GM21825 (cell line): ENCODE data around the gene HLA-DQA2.
"Not testable (repeated sequence)": the region's sequence is repeated elsewhere in the genome, so short reads cannot be mapped to it uniquely, and the experiment has no call there.

Experiments
- ATAC-seq: cut with Tn5 transposase; IDR thresholded peaks from one replicate; pipeline ENCODE4 v1.9.1; 2021; ENCODE audit warnings: mild to moderate bottlenecking, moderate library complexity; ENCODE audit not compliant: unreplicated experiment

The HLA-DQA2 gene

DNA sequence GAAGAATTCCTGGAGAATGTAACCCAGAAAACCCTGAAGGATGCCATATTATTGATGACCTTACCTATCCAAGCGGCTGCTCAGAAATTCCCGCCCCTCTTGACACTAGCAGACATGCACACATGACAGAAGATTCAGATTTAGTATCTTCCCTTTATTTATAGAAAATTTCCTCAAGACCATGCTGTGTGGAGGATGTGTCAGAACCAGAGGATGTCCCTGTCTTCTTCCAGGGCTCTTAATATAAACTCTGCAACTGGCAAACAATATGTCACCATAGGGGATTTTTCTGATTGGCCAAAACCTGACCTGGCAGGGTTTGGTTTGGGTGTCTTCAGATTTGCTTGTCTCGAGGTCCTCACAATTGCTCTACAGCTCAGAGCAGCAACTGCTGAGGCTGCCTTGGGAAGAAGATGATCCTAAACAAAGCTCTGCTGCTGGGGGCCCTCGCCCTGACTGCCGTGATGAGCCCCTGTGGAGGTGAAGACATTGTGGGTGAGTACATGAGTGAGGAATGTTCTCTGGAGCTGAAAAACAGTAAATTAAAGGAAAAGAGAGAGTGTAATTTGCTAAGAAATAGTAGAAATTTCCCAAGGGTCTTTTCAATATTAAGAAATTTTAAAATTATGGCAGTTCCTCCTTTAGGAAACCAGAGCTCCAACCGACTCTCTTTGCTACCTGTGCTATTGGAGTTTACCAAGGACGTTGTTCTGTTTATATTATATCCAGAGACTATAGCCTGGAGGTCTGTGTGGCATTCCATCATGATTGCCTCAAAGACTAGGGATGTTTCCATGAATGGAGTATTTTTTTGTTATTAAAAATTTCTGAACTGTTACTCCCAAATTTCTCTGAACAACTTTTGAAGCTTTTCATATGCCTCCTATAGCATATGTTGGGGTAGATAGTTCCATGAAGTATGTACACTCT lies at the start of gene HLA-DQA2:
Gene HLA-DQA2 (plus strand): TSS at position 361 of the 930 bp plus-strand sequence. CDS start 53 bp downstream, at position 414.
- no peak for ATAC-seq

DNA sequence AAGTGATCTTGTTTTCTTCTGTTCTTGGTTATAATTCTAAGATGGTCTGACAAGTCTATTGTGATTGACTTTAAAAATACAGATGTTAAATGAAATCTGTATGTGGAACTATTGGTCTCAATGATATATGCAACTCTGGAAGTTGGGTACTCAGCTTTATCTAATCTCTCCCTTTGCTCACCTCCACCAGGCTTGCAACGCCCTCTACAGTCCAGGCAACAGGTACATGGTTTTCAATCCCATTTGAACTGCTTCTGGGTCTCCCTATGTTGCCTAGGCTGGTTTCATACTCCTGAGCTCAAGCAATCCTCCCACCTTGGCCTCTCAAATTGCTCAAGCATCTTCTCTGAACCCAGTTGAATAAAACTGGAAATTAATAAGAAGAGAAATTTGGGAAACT lies 49.2 kb upstream of the HLA-DQA2 start:
- ATAC-seq, result no peak

DNA sequence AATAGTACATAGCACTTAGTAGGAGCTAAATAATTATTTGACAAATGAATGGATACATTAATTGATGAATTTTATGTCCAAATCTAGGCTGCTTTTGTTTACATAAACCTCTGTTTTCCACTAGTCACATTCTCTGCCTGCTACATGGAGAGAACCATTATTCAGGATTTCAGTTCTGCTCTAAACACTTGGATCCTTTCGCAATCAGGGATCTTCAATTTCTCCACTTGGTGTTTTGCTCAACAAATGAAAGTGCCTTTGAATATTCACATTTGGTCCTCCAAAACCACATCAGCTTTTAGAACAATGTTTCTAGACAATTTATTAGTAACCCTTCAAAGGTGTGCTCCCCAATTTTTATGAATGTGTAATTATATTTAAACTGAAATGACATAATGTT lies 44.2 kb upstream of the HLA-DQA2 start:
- ATAC-seq, result no peak

DNA sequence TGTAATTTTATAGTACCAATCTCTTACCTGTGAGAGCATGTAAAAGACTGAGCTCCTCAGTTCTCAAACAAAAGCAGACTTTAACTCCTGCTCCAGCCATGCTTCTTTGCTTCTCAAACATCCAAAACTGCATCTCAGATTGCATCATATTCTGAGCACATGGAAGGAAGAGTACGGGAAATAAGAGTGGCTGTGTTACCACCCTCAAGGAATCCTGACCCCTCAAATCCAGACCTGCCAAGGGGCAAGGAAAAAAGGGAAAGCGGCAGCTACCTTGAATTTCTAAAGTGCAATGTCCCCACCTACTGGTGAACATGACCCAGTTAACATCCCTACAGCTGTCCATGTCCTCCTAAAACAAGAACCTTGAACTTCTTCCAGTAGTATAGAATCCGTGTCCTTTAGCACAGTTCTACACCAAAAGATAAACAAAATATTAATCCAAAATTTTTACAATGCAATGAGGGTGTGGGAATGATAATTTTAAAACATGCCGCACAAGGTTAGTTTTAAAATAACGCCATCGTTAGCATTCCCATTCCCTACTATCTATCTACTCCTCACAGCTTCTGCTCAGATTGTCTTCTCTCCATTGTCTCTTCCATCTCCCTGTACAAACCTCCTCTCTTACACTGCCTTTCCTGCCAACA lies 40.7 kb upstream of the HLA-DQA2 start:
- no peak for ATAC-seq

DNA sequence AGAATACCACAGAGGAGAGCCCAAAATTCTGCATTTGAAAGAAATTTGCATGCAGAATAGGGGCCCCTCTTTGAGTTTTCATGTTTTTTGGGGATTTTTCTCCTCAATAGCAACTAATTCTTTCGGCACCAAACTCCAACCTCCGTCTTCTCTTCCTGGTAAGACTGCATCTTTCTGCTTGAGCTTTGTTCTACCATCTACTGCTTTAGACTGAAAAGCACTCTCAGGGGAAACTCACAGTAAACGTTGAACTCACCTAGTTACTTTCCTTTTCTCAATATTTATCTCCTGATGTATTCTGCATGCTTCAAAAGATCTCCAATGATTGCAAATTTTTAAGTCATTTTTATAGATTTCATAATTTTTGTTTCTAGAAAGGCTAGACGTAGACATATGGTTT lies 37.8 kb upstream of the HLA-DQA2 start:
- no peak for ATAC-seq

DNA sequence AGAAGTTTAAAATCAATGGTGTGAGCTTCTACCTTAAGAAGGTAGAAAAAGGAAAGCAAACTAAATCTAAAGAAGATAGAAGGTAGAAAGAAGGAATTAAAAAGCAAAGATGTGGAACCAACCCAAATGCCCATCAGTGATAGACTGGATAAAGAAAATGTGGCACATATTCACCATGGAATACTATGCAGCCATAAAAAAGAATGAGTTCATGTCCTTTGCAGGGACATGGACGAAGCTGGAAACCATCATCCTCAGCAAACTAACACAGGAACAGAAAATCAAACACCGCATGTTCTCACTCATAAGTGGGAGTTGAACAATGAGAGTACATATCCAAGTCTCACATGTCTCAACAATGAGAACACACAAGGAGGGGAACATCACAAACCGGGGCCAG lies 36.0 kb upstream of the HLA-DQA2 start:
- not testable (repeated sequence) for ATAC-seq

DNA sequence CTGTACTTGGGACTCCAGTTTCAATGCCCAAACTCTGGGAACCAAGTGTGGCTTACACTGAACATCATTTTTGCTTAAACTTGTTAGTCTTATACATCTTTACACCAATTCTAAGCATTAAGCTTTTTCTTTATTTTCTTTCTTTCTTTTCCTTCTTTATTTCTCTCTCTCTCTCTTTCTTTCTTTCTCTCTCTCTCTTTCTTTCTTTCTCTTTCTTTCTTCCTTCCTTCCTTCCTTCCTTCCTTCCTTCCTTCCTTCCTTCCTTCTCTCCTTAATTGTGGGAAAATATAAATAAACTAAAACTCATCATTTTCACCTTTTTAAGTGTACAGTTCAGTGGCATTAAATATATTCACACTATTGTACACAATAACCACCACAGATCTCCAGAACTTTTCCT lies 31.6 kb upstream of the HLA-DQA2 start:
- ATAC-seq, result no peak

DNA sequence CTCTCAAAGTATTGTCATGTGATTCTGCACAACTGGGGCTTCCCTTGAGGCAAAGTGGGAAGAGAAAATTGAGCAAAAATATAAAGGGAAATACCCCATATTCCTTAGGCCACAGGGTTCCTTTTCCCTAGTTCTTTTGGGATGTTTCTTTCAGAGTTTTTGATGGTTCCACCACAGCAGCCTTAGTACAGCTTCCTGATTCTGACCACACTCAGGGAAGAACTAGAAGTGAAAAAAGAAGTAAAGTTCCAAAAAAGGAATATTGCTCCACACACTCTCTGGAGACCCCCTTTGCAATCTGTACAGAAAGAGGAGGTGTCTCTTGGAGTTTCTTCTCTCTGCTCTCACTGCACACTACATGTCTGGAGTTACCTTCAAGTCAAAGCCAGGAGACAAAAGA lies 27.9 kb upstream of the HLA-DQA2 start:
- no peak for ATAC-seq

DNA sequence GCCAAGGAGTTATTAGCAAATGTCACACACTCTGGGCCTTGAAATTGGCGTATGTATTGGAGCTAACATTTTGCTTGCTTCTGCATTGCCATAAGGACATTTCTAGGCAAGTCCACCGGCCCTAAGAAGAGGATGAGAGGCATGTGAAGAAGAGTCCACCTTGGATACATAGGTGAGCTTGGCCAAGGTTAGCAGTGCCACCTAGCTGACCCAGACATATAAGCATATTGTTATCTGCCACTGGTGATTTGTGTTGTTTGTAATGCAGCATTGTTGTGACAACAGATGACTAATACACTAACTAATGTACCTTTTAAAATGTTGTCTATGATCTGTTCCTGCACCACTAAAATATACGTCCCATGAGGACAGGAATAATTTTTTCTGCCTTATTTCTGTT lies 24.8 kb upstream of the HLA-DQA2 start:
- ATAC-seq, result no peak

DNA sequence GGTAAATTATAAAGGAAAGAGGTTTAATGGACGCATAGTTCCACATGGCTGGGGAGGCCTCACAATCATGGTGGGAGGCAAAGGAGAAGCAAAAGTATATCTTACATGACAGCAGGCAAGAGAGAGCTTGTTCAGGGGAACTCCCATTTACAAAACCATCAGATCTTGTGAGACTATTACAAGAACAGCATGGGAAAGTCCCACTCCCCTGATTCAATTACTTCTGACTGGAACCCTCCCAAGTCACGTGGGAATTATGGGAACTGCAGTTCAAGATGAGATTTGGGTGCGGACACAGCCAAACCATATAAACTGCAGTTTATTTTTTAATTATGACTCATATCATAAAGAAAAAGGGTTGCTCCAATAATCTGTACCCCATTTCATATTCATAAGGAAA lies 22.3 kb upstream of the HLA-DQA2 start:
- no peak for ATAC-seq

DNA sequence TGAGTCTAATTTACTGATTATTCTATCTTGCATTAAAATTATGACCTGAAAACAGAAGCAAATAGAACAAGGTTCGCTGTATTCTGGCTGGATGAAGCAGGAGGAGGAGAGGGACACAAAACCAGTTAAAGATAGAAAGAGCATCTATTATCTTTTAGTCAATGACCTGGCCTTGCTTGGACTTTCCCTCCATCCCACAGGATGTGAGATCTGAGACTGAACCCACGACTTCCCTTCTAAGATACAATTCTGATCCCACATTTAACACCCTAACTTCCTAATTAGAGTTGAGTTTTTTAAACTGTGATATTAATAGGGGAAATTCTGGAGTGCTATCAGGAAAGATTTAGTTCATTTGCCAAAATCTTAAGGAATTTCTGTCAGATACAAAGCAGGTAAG lies 3.1 kb upstream of the HLA-DQA2 start:
- no peak for ATAC-seq

DNA sequence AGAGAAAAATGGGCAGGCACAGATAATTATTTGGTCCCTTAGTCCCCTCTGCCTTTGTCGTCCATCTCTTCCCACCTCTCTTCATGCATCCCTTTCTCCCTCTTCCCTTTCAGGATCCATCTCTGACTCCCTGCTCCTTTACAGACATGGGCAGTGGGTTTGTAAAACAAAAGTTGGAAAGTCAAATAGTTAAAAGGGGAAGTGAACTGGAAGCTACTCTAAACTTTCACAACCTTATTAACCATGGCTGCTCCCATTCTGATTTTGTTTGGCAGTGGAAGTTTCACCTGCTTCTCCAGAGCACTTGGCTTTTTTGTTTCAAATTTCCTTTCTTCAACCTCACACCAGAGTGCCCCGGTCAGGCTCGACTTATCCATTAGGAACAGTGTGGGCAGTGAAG lies 1.2 kb downstream of the HLA-DQA2 start:
- no peak for ATAC-seq

DNA sequence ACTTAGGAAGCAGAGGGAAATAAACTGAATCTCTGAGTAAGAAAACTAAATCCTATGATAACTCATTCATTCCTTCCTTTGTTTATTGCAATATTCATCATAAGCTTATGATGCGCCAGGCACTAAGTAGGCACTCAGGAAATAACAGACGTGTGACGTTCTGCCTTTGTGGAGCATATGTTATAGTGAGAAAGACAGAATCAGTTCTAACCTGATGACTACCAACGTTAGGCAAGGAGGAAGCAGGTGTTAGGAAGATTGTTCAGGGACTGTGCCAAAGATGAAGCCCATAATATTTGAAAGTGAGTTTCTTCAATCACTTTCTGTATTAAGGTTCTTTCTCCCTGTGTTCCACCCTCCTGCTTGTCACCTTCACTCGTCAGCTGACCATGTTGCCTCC lies 3.6 kb downstream of the HLA-DQA2 start:
- ATAC-seq, result no peak

DNA sequence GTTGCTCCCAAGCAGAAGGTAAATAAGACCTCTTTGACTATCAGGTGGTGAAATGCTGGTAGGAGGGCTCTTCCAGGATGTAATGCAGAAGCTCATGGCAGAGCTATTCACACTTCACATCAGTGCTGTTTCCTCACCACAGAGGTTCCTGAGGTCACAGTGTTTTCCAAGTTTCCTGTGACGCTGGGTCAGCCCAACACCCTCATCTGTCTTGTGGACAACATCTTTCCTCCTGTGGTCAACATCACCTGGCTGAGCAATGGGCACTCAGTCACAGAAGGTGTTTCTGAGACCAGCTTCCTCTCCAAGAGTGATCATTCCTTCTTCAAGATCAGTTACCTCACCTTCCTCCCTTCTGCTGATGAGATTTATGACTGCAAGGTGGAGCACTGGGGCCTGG lies 4.5 kb downstream of the HLA-DQA2 start:
- ATAC-seq, result not testable (repeated sequence)

DNA sequence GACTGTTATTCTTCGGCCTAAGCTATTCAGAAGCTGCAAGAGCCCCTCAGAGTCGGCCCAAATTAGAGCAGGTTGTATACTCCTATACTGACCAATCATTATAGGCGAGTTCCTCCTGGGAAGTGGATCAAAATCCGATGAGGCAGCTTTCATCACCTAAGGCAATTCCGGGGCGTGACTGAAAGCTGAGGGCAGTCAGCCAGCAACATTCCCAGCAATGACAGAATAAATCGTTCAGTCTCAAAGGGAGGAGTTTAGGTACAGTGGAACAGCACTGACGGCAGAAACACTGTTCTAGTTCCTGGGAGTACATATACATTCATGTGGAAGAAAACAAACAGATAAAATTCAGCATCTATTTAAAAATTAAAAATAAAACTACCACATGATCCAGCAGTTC lies 11.4 kb downstream of the HLA-DQA2 start:
- ATAC-seq, result no peak

DNA sequence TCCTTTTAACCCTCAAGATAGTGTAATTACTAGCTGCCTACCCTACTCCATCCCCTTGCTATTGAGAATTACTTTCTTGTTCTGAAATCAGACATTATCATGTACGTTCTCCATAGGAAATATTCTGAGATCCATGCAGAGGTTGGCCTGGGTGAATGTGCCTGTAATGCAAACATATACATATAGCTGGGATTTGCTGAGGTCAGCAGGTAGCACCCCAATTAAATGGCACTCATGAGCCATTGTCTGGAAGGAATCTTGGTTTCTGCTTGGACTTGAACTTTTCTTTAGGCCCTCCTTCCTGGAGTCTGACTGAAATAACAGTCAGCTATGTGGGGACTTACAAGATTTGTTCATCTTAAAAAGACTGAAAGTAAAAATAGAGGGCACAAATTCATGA lies 18.5 kb downstream of the HLA-DQA2 start:
- ATAC-seq, result no peak

DNA sequence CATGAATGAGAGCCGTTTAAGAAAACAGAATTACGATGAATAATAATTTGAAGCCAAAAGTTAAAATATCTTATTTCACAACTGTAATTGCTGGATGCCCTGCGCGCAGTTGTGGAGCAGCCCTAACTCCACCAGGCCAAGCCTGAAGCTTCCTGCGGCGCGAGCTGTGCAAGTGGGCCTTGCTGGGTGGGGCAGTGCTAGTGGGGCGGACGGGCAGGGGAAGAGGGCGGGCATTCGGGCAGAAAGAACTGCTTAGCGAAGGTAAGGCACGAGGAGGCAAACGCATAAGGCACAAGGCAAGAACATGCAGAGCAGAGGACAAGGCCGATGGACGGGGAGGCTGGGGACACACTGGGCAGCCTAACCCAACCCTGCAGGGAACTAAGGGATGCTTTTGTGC lies 19.9 kb downstream of the HLA-DQA2 start:
- no peak for ATAC-seq

DNA sequence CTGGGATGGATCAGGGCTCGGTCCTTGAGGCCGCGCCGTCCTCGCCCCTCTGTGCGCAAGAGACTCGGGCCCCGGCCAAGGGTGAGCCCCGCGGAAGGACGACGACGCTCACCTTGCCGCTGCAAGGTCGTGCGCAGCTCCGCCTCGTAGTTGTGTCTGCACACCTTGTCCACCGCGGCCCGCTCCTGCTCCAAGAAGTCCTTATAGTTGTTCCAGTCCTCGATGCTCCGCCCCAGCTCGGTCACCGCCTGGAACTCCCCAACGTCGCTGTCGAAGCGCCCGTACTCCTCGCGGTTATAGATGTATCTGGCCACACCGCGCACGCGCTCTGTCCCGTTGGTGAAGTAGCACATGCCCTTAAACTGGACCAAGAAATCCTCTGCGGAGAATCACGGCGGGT lies 20.4 kb downstream of the HLA-DQA2 start:
- no peak for ATAC-seq

DNA sequence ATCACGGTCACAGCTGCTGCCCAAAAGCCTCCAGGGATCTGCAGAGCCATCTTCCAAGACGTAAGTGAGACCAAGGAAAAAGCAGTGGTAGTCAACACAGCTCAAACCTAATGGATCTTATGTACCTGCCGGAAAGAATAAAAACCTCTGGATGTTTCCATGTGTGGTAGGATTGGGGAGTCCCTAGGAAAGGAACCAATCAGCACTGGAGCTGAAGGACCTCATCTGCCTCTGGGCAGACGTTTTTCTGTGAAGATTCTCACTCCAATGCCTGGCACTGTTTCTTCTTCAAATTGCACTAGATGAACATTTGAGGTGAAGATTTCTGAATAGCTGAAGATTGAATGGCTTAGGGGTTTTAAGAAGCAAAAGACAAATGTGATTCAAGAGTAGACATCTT lies 22.2 kb downstream of the HLA-DQA2 start, which contains the start of gene HLA-DQB2:
Gene HLA-DQB2 (minus strand): TSS at position 112 of the 400 bp plus-strand sequence. CDS start 62 bp downstream, at position 50.
- ATAC-seq, result no peak

DNA sequence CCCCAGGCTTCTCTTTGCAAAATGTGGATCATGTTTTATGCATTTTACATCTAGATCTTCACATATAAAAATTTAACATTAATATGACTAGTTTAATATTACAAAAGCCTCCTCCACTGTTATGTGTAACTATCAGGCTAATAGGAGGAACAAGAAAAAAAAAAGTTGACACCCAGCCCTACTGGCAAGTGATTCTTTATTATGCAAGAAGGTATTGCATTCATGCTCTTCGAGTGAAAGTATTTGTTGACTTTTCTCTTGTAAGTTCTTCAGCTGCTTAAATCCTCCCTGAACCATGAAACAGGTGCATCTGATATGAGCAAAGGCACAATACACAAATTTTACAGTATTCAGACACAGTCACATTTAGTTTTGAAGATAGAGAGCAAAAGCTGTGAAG lies 22.9 kb downstream of the HLA-DQA2 start:
- ATAC-seq, result no peak

DNA sequence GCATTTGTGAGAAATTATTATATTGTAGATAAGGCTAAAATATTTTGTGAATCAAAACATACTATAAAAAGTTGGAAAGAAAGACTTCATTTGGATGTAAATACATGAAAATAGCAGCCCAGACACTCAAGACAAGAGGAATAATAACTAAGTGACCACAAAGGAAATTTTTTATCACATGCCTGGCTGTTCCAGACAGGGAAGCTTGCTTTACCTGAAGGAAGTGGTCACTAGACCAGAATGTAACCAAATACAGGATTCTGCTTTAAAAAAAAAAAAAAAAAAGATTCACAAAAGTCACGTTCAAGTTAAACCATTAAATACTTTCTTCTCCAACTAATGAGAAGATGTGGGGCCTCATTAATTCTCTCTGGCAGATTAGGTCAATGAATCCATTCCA lies 31.5 kb downstream of the HLA-DQA2 start:
- no peak for ATAC-seq

DNA sequence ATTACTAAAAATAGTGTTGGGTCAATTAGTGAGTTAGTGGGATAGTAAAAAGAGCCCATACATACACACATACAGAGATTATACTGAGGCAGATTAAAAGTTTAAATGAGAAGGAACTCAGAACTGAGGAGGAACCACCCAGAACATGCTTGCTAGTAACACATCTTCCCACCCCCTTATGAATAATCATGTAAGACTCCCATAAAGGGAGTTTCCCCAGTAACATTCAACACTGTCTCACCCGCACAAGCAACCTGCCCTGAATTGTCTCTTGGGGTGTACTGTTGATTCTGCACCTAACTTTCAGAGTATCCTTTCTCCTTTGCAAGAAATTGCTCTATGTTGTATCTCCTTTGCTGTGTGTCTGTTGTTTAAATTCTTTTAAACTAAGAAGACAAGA lies 33.2 kb downstream of the HLA-DQA2 start:
- ATAC-seq, result no peak
